Heart left ventricle (tissue), 16 donors: ENCODE data around the gene HSPA4L. TPM values are rescaled to one million over a fixed set of nuclear protein-coding genes. Genes with fewer than 3 reads are reported as not detected.

Source experiments
- ATAC-seq, 4 donors: fragments of 200-7000 bp; cut with Tn5 transposase; one replicate each; pipeline ENCODE4 v1.9.1; 2020 to 2022; ENCODE audit warnings: moderate library complexity in 4 of 4, mild to moderate bottlenecking in 3 of 4, moderate number of reproducible peaks in 1 of 4
- DNase-seq, 5 donors: peaks; one replicate each; pipeline ENCODE4 v3.0.0-alpha.2; 2020
- H3K27ac ChIP-seq, 12 donors: fragments of 200-600 bp; sonication (generic) in 4 of 12; one replicate each; pipeline versions ENCODE4 v1.5.0 to v1.8.0; 2016 to 2022; ENCODE audit warnings: mild to moderate bottlenecking in 2 of 12
- H3K27me3 ChIP-seq, 9 donors: fragments of 200-600 bp; sonication (generic) in 2 of 9; one replicate each; pipeline versions ENCODE4 v1.5.1 to v1.8.0; 2016 to 2022; ENCODE audit warnings: mild to moderate bottlenecking in 3 of 9
- H3K36me3 ChIP-seq, 9 donors: fragments of 200-600 bp; sonication (generic) in 2 of 9; one replicate each; pipeline versions ENCODE4 v1.5.0 to v1.8.0; 2018 to 2022; ENCODE audit warnings: mild to moderate bottlenecking in 2 of 9
- H3K4me1 ChIP-seq, 12 donors: fragments of 200-600 bp; sonication (generic) in 4 of 12; one replicate each; pipeline versions ENCODE4 v1.5.0 to v1.8.0; 2016 to 2022; ENCODE audit warnings: mild to moderate bottlenecking in 3 of 12
- H3K4me3 ChIP-seq, 12 donors: fragments of 200-600 bp; sonication (generic) in 4 of 12; one replicate each; pipeline versions ENCODE4 v1.5.0 to v1.8.0; 2017 to 2022; ENCODE audit warnings: mild to moderate bottlenecking in 9 of 12, moderate library complexity in 4 of 12
- H3K9me3 ChIP-seq, 12 donors: fragments of 200-600 bp; sonication (generic) in 4 of 12; one replicate each; pipeline versions ENCODE4 v1.5.0 to v1.8.0; 2016 to 2022; ENCODE audit warnings: mild to moderate bottlenecking in 1 of 12
- POLR2A ChIP-seq, 2 donors: fragments of 450-650 bp; IDR thresholded peaks; one replicate each; pipeline ENCODE4 v1.6.1; 2017; ENCODE audit warnings: antibody characterized with exemption in 2 of 2, mild to moderate bottlenecking in 2 of 2, moderate library complexity in 2 of 2
- WGBS, 4 donors: extraction: QIAGEN DNeasy Blood & Tissue Kit in 2 of 4; methylation state at CpG; one replicate each; pipeline versions ENCODE4 v1.1.5 to v1.1.7; 2013 to 2018; 5-methylcytosine and 5-hydroxymethylcytosine counted together
- intact Hi-C, 10 donors: fragments of 100-400 bp; cut with DNase I; formaldehyde crosslinking; loops; one replicate each; pipeline versions ENCODE4 v1.11.1 to v1.14.2; 2022
- polyA plus RNA-seq, 2 donors: library from polyadenylated mRNA; stranded (reverse); fragments of 200-250 nt; gene quantifications; one replicate each; pipeline ENCODE4 v1.2.3, GENCODE V29; 2013
- total RNA-seq, 9 donors: library from RNA; depleted of rRNA in 2 of 9; stranded (reverse); fragments of >200 nt in 2 of 9; fragmentation: NEBNext Ultra II Directional in 3 of 9; extraction: Animal tissue kit (Norgen Biotek cat#: 25700) in 3 of 9; gene quantifications; one replicate each; pipeline versions ENCODE4 v1.1.0 to v1.2.4, GENCODE V29; 2016 to 2023
- TF ChIP-seq, protein P1 (sequence below), 12 donors: fragments of 200-600 bp; sonication (generic) in 4 of 12; IDR thresholded peaks; one replicate each; pipeline versions ENCODE4 v1.5.0 to v1.8.0; 2018 to 2022; ENCODE audit warnings: antibody characterized with exemption in 12 of 12, mild to moderate bottlenecking in 5 of 12
- donor health status: ischemic (EF 13 %, LVEDD 7.1; RV severe dilation, severe dysfunction).
- donor health status: healthy with polysubstance abuse.
- donor health status: DM: no; HTN: yes; CAD: no.
- donor health status: DM: no; HTN: no; CAD: no.
- donor health status: ischemic (EF 25% LVEDD 6.9; RV normal size, moderate dysfunction).
- donor health status: ischemic (EF 25% LVEDD 5.7; RV mildly dilated, moderate dysfunction).
- donor health status: healthy.
- donor health status: DM: yes; HTN: yes; CAD: no.
- donor health status: ischemic (EF 35%, LVEDD 5.7; RV mildly dilated, moderate dysfunction).
- donor health status: nonischemic (EF 11% LVEDD 7.7; RV severe dilation, severe dysfunction).
- donor health status: DM: yes; HTN: yes; CAD: no.
- donor health status: PGD.
- donor health status: ischemic (EF 29% LVEDD 5.4; RV normal size, mild dysfunction).
- donor health status: nonischemic (EF 23%, LVEDD 6.1; RV moderate dilation, normal function).

Gene HSPA4L
- total and polyA plus RNA-seq, 11 donors: 1.3 to 22.9 (median 12.4) TPM

DNA sequence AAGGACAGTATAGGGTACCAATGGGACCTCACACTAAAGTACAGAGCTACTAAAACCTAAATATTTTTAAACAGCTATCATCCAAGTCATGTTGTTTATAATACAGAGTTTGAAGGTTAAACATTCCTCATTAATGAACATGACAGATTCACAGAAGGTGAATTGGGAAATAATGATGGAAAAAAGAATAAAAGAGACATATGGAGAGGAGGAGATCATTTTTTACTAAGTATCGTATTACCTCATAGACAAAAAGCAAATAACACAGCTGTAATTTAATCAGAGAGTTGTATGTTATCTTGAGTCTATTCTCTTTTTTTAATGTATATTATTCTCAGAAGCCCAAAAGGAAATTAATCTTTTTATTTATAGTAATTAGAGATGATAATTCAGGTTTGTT is 106.4 kb downstream of the HSPA4L start:
- DNase-seq: no peak
- Histone ChIP-seq H3K36me3 (peaks cover 0 to 20% (median 0%) of the 10 kb centered on the region in 9 donors), H3K27ac (no peak overlapping the region), H3K27me3 (no peaks in the 10 kb centered on the region), H3K9me3 (no peaks in the 10 kb centered on the region), H3K4me1 (no peaks in the 10 kb centered on the region), H3K4me3 (no peak overlapping the region)
- ATAC-seq: no peak
- intact Hi-C loops: loop anchor here in 3 of 10 donors (10.0 kb wide), 2 partner anchors 76 to 104 kb away; partner anchors contain the start of genes ABHD18 (in 3 of the 3), MFSD8 (in 3 of the 3) and HSPA4L (in 2 of the 3)
- WGBS, 4 donors: 91 to 96% (median 93%) methylated on average over 1 of the region's 1 CpG
- TF ChIP-seq, protein P1, sequence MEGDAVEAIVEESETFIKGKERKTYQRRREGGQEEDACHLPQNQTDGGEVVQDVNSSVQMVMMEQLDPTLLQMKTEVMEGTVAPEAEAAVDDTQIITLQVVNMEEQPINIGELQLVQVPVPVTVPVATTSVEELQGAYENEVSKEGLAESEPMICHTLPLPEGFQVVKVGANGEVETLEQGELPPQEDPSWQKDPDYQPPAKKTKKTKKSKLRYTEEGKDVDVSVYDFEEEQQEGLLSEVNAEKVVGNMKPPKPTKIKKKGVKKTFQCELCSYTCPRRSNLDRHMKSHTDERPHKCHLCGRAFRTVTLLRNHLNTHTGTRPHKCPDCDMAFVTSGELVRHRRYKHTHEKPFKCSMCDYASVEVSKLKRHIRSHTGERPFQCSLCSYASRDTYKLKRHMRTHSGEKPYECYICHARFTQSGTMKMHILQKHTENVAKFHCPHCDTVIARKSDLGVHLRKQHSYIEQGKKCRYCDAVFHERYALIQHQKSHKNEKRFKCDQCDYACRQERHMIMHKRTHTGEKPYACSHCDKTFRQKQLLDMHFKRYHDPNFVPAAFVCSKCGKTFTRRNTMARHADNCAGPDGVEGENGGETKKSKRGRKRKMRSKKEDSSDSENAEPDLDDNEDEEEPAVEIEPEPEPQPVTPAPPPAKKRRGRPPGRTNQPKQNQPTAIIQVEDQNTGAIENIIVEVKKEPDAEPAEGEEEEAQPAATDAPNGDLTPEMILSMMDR (IDR thresholded peaks at IDR 0.05): no peak
- TF ChIP-seq POLR2A (IDR thresholded peaks at IDR 0.05): no peak

DNA sequence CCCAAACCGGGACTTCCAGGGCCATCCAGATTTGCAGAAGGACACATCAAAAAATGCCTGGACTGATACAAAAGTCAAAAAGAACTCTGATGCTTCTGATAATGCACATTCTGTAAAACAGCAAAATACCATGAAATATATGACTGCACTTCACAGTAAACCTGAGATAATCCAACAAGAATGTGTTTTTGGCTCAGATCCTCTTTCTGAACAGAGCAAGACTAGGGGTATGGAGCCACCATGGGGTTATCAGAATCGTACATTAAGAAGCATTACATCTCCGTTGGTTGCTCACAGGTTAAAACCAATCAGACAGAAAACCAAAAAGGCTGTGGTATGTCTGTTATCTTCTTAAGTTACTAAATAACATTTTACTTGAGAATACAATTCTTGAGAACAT is 107.8 kb downstream of the HSPA4L start:
- Histone ChIP-seq H3K27ac (no peak overlapping the region), H3K36me3 (peaks cover 0 to 27% (median 0%) of the 10 kb centered on the region in 9 donors), H3K27me3 (no peaks in the 10 kb centered on the region), H3K9me3 (no peaks in the 10 kb centered on the region), H3K4me3 (no peak overlapping the region), H3K4me1 (no peaks in the 10 kb centered on the region)
- no peak for ATAC-seq
- no peak for DNase-seq
- no peak for TF ChIP-seq POLR2A (IDR thresholded peaks at IDR 0.05)
- TF ChIP-seq, protein P1 (IDR thresholded peaks at IDR 0.05): no peak
- intact Hi-C loops: loop anchor here in 3 of 10 donors (10.0 kb wide), 2 partner anchors 75 to 105 kb away; partner anchors contain the start of genes ABHD18 (in 3 of the 3), MFSD8 (in 3 of the 3) and HSPA4L (in 2 of the 3)
- WGBS, 4 donors: 76 to 77% (median 77%) methylated on average over 3 of the region's 3 CpGs

Other genes with a start within 250 kb of the HSPA4L start
- 1 to 10 TPM; 2.4 to 7.6 (median 4.2) TPM for gene INTU, start 149.4 kb upstream of the HSPA4L start, total RNA-seq
- 1 to 10 TPM; 1.6 to 3.2 TPM for gene INTU, start 149.4 kb upstream of the HSPA4L start, polyA plus RNA-seq
- not detected for gene SLC25A31, start 51.9 kb upstream of the HSPA4L start, total RNA-seq
- not detected for gene SLC25A31, start 51.9 kb upstream of the HSPA4L start, polyA plus RNA-seq
- gene PLK4, start 98.6 kb downstream of the HSPA4L start, total RNA-seq: 1 to 10 TPM in 5 of 9 donors, under 1 TPM in 4; 0.25 to 4.0 (median 1.1) TPM
- gene PLK4, start 98.6 kb downstream of the HSPA4L start, polyA plus RNA-seq: under 1 TPM; 0.19 to 0.25 TPM
- gene MFSD8, start 182.9 kb downstream of the HSPA4L start, total RNA-seq: 10 to 100 TPM in 5 of 9 donors, 1 to 10 TPM in 4; 6.1 to 17.4 (median 10.3) TPM
- 1 to 10 TPM; 4.1 to 7.3 TPM for gene MFSD8, start 182.9 kb downstream of the HSPA4L start, polyA plus RNA-seq
- gene ABHD18, start 183.1 kb downstream of the HSPA4L start, total RNA-seq: 10 to 100 TPM in 7 of 9 donors, 1 to 10 TPM in 2; 6.3 to 56.3 (median 21.0) TPM
- 10 to 100 TPM in 1 of 2 donors, 1 to 10 TPM in 1; 3.8 to 10.3 TPM for gene ABHD18, start 183.1 kb downstream of the HSPA4L start, polyA plus RNA-seq